22Rv1 (cell line): ENCODE data around the gene TANK.

Experiments
- H3K27ac ChIP-seq: fragments of 450-650 bp; 2 replicates; pipeline ENCODE4 v1.5.1; 2017
- ZFX ChIP-seq: fragments of 450-650 bp; IDR thresholded peaks from 2 replicates; pipeline ENCODE4 v1.6.1; 2017; ENCODE audit warnings: antibody characterized with exemption, borderline replicate concordance
- TF ChIP-seq, protein P1 (sequence below): fragments of 450-650 bp; IDR thresholded peaks from 2 replicates; pipeline ENCODE4 v1.5.1; 2017; ENCODE audit warnings: mild to moderate bottlenecking

TANK gene, protein sequence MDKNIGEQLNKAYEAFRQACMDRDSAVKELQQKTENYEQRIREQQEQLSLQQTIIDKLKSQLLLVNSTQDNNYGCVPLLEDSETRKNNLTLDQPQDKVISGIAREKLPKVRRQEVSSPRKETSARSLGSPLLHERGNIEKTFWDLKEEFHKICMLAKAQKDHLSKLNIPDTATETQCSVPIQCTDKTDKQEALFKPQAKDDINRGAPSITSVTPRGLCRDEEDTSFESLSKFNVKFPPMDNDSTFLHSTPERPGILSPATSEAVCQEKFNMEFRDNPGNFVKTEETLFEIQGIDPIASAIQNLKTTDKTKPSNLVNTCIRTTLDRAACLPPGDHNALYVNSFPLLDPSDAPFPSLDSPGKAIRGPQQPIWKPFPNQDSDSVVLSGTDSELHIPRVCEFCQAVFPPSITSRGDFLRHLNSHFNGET

DNA sequence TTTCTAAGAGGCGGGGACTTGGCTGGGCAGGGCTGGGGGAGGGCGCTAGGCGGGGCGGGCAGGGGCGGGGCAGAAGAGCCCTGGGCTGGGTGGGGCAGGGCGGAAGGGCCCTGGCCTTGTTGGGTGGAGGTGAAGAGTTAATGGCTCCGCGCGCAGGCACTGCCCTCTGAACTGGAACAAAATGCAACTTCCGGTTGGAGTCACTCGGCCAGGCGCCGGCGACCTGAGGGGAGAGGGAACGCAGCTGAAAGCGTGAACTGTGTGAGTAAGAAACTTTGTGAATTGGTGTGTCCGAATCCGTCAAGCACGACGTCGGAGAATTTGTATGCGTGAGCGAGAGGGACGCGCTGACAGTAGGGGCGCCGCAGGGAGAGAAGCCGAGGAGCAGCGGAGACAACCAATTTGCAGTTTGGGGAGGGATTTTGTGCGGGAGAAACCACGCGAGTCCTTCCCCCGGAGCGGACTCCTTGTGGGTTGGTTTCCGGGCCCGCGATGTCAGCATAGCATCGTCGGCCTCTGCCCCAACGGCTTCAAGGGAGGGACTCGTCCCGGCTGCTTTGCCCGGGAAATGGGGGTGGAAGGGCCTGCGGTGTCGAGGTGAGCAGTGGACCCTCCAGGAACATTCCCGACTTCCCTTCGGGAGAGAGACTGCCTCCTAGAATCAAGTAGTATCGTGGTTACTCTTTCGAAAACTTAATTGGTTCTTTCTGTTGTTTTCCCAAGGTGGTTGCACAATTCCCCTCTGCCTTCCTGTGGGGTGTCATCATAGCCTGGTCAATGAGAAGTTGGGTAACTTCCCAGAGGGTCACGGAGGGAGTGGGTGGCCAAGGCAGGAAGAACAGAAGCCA is at the start of gene TANK:
Gene TANK (plus strand): TSS at position 203 of the 848 bp plus-strand sequence. CDS start 19,235 bp downstream, outside the sequence.
- no peak for TF ChIP-seq ZFX
- TF ChIP-seq, protein P1, sequence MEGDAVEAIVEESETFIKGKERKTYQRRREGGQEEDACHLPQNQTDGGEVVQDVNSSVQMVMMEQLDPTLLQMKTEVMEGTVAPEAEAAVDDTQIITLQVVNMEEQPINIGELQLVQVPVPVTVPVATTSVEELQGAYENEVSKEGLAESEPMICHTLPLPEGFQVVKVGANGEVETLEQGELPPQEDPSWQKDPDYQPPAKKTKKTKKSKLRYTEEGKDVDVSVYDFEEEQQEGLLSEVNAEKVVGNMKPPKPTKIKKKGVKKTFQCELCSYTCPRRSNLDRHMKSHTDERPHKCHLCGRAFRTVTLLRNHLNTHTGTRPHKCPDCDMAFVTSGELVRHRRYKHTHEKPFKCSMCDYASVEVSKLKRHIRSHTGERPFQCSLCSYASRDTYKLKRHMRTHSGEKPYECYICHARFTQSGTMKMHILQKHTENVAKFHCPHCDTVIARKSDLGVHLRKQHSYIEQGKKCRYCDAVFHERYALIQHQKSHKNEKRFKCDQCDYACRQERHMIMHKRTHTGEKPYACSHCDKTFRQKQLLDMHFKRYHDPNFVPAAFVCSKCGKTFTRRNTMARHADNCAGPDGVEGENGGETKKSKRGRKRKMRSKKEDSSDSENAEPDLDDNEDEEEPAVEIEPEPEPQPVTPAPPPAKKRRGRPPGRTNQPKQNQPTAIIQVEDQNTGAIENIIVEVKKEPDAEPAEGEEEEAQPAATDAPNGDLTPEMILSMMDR = no peak
- peak within 1 kb of the TSS; percentile 95 for H3K27ac ChIP-seq

DNA sequence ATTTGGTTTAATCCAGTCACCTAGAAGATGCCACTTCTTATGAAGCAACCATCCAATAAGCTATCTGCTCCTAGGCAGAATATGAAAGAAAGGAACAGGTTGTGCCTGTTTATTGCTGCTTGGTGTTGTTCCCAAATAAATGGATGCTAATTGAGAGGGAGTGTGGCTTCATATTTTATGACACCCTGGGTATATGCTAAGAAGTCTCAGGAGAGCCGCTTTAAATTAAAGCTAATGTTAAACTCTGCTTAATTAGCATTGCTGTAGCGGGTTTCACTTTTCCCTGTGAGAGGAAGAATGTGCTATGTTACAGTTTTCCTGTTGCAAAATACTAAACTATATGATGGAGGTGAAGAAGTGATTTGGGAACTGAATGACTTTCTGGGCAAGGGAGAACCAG is 48.7 kb upstream of the TANK start:
- TF ChIP-seq, protein P1 = no peak
- no peak for TF ChIP-seq ZFX
- no peak overlapping the region for H3K27ac ChIP-seq

DNA sequence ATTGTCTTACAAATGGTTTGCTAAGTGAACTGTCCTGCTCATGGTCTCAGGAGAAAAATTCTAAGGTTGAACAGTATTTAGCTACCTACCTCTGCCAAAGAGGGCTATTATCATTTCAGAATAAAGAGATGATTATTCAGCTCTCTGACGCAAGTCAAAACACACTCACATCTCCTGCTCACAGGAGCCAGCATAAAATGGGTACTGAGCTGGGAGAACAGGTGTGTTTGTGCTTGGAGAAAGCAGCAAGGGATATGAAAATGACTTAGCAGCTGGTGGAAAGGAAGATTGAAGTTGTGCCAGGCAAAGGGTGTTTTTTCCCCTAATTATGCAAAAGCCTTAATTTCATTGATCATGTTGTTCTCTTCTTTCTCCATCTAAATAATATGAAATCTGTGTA is 47.3 kb upstream of the TANK start:
- H3K27ac ChIP-seq = no peak overlapping the region
- no peak for TF ChIP-seq ZFX
- TF ChIP-seq, protein P1 = no peak

DNA sequence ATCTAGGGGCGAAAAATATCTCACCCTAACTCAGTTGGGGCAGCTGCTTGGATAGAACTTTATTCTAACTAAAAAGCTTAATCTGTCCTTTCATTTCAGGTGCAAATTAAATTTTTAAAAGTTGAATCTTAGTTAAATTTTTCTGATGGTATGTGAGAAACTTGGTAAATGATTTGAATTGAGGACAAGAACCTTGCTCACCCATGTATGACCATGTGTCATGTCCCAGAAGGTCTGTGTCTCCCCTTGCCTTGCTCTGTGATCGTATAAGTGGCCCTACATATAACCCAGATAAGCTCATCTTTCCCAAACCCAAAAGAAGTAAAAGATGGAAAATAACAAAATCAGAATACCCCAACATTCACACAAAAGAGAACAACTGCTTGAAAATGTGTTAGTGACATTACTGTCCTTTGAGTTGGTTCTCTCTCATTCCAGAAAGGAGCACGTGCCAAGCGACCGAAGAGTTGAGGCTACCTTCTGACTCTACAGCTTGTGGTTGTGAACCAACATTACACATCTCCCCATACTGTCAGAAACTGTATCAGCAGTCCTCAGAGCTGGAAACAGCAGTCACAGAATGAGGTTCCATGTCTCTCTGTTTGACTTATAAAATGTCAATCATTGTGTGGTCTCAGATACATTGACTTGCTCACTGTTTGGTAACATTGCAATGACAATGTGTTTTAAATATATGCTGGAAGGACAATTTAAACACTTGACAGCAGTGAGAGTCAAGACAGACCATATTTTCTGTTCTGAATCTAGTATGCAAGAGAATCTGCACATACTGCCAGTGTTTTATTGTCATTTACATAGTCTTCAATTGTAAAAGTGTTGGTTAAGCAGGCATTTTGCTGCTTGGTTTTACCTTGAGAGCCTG is 46.3 kb upstream of the TANK start:
- TF ChIP-seq, protein P1 = no peak

DNA sequence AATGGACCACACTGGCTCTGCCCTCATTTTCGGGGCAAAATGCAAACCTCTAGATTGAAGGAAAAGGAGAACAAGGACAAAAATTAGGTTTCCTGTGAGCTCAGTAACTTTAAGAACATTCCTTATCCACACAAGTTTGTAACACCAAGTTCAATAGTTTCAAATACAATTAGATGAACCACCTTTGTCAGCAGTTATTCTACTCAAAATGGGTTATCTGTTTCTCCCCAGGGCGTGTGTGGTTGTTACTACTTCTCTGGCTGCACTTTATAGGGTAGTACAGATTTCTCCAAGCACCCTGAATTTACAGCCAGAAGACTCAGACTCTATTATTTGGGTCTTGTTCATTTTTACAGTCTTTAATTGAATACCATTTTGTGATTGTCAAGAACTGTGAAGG is 45.0 kb upstream of the TANK start:
- no peak overlapping the region for H3K27ac ChIP-seq

More for the DNA sequence above, 46.3 kb upstream of the TANK start:
- H3K27ac ChIP-seq = no peak overlapping the region

DNA sequence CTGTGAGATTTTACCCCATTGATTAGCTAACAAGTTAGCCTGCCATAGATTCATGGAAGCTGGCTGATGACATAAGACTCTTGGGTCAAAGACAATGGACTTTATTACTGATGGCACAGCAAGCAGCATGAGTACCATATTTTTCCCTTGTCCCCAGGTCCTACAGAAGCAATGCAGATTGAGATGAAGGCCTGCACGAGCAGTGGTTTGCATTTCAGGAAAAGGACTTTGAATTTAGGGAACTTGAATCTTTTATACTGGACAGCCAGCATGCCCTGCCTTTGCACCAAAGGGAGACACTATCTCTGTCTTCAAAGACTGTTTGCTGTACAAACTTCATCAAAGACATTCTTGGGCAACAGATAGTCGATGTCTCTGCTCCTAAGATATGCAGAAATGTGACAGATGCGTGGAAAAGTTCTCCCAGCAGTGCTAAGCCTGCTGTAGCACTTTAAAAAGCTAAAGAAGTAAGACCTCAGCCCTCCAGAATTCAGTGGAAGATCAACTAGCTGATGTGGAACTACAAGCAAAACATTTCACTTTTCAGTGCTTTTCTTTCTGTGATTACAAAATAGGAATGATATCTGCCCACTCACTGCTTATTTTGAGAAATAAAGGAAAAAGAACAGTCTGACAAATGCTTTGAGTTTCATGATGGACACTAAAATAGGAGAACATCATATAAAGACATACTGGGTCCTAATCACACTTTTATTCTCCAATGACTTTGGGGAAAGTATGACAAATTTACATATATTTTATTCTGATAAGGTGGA is 44.4 kb upstream of the TANK start:
- no peak overlapping the region for H3K27ac ChIP-seq
- TF ChIP-seq ZFX = no peak

More for the DNA sequence above, 45.0 kb upstream of the TANK start:
- TF ChIP-seq, protein P1 = no peak
- no peak for TF ChIP-seq ZFX
